ENCODE results near the gene COMMD4.
A peak's percentile ranks its signal among the peaks of the same experiment; 100 is the strongest.
"Not testable (repeated sequence)": the region's sequence is repeated elsewhere in the genome, so short reads cannot be mapped to it uniquely, and the experiment has no call there.

The COMMD4 gene

GRCh38 chr15:75333654-75334419 is 2.0 kb upstream of the COMMD4 start:
- DNase-seq: not testable (repeated sequence)

DNA sequence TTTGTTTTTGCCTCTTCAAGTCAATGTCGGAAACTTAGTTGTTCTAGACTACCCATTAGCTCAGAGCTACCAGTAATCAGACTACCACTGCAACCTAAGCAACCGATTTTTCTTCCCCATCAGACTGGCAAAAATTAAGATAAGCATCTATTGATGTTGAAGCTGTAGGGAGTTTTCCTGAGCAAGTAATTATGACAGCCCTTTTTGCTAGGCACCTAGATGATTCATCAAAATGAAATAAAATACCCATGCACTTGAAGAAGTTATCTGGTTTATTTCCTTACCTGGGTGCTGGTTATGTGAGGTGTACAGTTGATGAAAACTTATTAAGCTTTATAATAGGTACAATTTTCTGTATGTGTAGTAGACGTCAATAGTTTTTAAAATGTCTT is 554 bp upstream of the COMMD4 start:
- DNase-seq: no peak

DNA sequence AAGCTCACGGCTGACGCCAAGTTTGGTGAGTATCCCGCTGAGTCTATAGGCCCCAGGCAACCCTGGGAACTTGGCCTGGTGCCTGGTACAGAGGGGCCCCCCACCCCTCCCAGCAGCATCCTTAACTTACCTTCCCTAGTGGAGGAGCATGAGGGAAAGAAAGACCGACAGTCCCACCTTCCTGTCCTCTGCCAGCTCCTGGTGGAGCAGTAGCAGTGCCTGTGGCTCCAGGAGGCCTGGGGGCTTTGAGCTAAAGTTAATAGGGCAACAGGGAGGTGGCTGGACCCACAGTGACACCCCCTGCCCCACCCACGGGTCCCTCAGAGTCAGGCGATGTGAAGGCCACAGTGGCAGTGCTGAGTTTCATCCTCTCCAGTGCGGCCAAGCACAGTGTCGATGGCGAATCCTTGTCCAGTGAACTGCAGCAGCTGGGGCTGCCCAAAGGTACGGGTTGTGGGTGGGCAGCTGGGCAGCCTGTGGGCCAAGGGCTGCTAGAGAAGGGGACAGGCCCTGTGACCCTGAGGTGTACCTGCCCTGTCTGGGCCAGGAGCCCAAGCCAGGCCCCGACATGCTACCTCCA is 2.9 kb downstream of the COMMD4 start:
- no peak for DNase-seq

DNA sequence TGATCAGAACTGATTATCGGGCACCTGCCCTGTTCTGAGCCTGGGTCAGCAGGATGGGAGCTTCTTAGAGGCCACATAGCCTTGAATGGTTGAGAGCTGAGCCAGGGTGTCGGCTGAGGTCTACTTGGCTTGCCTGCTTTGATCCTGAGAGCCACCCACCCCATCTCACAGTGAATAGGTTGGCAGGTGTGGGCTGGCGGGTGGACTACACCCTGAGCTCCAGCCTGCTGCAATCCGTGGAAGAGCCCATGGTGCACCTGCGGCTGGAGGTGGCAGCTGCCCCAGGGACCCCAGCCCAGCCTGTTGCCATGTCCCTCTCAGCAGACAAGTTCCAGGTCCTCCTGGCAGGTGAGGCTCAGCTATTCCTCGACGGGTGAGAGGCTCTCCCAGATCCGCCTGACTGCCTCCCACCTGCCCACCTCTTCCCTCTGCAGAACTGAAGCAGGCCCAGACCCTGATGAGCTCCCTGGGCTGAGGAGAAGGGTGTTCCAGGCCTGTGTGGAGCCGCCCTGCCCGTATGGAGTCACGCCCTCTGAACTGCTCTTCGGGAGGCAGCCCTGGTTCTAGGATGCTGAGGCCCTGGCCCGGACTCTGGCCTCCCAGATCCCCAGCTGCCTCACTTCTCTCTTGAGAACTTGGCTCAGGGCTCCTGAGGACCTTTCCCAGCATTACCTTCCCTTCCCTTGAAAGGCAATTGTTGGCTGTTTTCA is 3.8 kb downstream of the COMMD4 start:
- DNase-seq: no peak

GRCh38 chr15:75342221-75342620 is 6.4 kb downstream of the COMMD4 start:
- no peak for DNase-seq

GRCh38 chr15:75343953-75344352 is 8.1 kb downstream of the COMMD4 start:
- DNase-seq: peak; percentile 7

DNA sequence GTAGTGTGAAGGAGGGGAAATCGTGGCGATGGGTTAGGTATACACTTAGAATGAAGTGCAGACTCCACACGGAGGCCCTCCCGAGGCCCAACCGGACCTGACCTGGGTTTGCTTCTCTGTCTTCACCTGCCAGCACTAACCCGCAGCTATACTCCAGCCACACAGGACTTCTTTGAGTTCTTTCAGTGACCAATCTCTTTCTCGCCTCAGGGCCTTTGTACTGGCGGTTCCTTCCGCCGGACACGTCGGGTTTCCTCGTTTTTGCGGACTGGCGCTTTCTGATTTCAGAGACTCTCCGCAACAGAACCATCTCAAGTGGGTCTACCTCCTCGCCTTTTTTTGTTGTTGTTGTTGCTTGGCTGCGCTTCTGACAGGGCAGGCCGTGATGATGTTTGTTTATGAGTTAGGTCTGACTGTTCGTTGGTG is 10.9 kb downstream of the COMMD4 start, which contains the start of gene NEIL1:
Gene NEIL1 (plus strand): TSS at position 244 of the 426 bp plus-strand sequence. CDS start 1,867 bp downstream, outside the sequence.
- DNase-seq: no peak

DNA sequence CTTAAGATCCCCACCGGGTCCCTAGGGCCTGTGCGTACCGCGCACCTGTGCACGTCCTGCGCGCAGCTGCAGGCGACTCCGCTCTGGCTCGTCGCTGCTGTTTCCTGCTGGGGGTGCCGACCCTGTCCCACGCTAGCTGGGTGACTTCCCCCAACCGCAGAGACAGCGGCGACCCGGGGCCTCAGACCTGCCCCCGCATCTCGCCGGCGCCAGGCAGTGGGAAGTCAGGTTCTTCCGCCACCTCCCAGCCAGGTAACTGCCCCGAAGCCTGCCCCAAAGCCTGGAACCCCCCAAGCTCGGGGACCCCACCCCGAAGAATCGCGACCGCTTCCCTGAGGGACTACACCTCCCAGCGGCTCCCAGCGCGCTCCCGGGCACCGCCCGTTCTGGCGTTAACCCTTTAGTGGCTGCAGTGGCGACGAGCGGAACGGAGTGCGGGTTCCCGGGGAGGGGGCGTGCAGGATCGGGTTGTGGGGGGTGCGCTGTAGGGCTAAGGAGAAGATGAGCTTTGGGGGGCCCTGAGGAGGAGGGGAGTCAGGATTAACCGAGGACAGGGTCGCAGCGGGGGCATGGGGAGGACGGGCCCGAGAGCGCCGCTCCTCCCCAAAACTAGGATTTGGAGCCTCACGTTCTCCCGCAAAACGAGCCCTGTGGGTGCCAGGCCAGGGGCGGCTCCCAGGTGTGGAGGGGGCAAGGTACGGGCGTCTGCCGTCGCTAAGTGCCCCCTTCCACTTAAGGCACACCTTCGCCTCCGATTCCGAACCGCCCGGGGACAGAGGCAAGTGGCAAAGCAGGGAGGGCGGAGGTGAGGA is 11.6 kb downstream of the COMMD4 start:
- DNase-seq: no peak

DNA sequence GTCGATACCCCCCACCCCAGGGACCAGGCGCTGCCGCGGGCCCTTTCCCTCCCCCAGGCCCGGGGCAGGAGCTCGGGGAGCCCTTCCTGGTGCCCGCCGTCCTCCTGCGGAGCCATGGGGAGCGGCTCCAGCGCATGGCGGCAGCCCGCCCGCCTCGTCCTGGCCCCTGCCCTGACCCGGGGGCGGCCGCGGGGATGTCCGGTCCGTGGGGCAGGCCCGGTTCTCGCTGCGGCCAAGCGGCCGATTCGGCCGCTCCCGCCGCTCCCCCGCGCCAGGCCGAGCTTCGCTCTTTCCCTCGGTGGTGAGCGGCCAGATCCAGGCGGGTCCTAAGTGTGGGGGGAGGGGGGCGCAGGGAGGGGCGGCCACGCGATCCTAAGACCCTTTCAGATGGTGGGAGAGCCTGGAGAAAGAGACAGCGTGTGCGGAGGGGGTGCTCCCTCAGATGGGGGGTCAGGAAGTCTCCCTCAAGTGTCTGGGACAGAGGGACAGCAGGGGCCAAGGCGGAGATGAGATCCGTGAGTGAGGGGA is 12.2 kb downstream of the COMMD4 start:
- no peak for DNase-seq

DNA sequence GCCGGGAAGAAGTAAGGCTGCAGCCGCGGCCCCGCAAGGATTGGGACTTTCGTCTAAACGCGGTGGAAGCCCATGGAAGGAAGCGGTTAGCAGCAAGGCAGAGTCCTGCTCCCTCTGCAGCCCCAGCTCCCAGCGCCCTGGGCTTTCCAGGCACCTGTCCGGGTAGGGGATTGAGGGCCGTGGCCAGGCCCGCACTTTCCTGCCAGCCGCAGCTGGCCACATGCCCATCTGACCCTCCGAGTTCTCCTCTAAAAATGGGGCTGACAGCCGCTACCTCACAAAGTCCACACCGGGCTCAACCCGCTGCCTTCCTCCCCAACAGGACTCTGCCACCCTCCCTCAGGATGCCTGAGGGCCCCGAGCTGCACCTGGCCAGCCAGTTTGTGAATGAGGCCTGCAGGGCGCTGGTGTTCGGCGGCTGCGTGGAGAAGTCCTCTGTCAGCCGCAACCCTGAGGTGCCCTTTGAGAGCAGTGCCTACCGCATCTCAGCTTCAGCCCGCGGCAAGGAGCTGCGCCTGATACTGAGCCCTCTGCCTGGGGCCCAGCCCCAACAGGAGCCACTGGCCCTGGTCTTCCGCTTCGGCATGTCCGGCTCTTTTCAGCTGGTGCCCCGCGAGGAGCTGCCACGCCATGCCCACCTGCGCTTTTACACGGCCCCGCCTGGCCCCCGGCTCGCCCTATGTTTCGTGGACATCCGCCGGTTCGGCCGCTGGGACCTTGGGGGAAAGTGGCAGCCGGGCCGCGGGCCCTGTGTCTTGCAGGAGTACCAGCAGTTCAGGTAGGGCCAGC is 12.9 kb downstream of the COMMD4 start:
- no peak for DNase-seq

DNA sequence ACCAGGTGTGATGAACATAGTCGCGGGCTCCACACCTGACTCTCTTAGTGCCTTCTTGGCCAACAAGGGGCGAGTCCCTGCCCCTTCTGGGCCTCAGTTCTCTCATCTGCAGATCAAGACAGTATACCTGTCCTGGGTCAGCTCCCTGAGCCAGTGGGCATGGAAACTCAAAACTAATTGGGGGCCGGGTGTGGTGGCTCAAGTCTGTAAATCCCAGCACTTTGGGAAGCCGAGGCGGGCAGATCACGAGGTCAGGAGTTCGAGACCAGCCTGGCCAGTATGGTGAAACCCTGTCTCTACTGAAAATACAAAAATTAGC is 13.4 kb downstream of the COMMD4 start:
- not testable (repeated sequence) for DNase-seq

- DNase-seq: no peak
Observed at GRCh38 chr15:75349851-75350588, 14.2 kb downstream of the COMMD4 start.

DNA sequence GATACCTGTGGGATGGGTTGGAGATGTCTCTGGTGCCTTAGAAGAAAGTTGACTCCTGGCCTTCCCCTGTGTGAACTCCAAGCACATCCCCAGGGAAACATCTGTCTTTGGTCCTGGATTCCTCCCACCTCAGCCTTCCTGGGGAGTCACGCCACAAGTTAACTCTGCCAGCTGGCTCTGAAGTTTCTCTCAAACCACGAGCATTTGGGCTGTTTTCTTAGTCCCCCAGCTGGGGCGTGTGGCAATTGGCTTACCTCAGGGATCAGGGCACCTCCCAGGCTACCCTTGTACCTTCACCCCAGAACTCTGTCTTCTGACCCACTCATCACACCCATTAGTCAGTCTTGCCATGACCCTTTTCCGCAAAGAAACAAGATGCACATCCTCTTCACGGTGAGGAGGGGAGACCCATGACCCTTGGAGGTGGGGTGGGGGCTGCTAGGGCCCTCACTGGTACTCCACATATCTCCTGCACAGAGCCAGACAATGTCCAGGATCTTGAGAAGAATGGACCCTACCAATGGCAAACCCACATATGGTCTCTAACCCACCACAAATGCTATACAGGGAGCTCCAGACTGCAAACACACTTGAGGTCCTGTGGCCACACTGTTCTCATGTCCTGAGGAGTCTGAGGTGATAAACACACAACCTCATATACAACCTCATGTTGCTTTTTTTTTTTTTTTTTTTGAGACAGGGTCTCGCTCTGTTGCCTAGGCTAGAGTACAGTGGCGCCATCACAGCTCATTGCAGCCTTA is 14.9 kb downstream of the COMMD4 start:
- no peak for DNase-seq

GRCh38 chr15:75352186-75353080 is 16.6 kb downstream of the COMMD4 start:
- no peak for DNase-seq

DNA sequence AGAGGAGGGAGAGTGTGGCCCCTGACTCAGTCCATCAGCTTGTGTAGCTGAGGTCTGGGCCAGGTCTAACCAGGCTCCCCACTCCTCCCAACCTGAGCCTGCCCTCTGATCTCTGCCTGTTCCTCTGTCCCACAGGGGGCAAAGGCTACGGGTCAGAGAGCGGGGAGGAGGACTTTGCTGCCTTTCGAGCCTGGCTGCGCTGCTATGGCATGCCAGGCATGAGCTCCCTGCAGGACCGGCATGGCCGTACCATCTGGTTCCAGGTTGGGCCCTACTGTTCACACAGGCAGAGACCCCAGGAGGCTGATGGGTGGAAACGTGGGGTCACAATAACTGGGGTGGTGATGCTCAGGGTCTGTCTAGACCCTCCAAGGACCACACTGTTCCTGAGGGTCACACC is 17.7 kb downstream of the COMMD4 start:
- DNase-seq: no peak

GRCh38 chr15:75354454-75354853 is 18.6 kb downstream of the COMMD4 start:
- no peak for DNase-seq

DNA sequence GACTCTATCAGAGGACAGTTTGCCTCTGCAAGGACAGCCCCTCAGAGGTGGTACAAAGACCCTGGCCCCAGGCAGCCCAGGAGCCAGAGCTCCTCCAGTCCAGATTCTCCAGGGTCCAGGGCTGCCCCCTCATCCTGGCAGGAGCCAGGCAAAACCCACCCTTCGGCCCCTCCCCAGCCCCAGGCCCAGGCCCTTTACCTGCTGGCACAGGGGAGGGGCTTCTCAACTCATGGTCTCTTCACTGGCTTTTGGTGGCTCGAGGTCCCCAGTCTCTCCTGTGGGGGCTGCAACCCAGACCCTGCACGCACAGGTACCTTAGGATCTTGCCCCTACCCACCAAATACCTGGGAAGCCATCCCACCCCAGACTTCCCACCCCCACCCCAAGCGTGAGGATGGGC is 19.5 kb downstream of the COMMD4 start:
- no peak for DNase-seq

DNA sequence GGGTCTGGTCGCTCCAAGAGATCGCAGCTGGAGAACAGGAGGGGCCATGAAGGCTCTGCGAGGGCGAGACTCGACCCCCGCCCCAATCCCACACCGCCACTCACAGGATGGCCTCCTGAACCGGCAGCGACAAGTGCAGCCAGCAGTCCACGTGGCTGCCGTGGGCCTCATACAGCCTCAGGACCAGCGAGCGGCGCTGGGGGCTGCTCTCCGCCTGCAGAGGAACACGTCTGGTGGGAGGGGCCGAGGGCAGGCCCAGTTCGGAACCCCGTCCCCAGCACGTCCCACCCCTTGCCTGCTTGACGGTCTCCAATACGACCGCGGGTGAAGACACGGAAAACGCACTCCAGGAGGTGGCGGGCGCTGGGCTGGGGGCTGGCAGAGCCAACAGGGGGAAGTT is 20.1 kb downstream of the COMMD4 start:
- DNase-seq: no peak

DNA sequence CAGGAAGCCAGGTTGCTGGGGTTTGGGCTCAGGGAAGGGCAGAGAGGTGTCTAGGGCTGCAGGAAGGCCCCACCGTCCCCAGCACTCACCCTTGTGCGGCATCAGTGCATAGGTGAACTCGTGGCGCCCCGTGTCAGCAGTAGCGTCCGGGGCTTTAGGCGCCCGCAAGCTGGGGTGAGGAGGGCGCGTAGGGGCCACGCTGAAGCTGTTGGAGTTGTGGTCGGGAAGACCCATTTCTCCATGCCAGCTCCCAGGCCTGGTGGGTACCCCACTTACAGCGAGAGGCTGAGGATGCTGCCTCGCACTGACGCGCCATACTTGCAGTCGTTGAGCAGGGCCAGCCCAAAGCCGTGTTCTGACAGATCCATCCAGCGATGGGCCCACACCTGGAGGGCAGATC is 20.7 kb downstream of the COMMD4 start:
- no peak for DNase-seq

Measured in NCI-H2029 (cell line).